Kidney (tissue), 14 donors: ENCODE data around the gene EREG. TPM values are rescaled to one million over a fixed set of nuclear protein-coding genes. Genes with fewer than 3 reads are reported as not detected.

Source experiments
- DNase-seq, 5 donors: peaks; one replicate each; pipeline ENCODE4 v3.0.0-alpha.2; 2013 to 2020
- FAIRE-seq: peaks from 2 replicates; lab custom pipeline; 2012; peaks lifted over from hg19 to GRCh38; lab: Jason Lieb, UNC
- H3K27ac ChIP-seq, 2 donors: one replicate each; pipeline ENCODE4 v1.7.0; 2013; ENCODE audit warnings: low read depth in 2 of 2, low read length in 2 of 2, inconsistent platforms in 1 of 2
- H3K27me3 ChIP-seq: one replicate; pipeline ENCODE4 v1.7.1; 2013; ENCODE audit warnings: low read length, inconsistent platforms; ENCODE audit not compliant: control insufficient read depth, insufficient read depth
- H3K36me3 ChIP-seq, 3 donors: one replicate each; pipeline versions ENCODE4 v1.7.0 to v1.7.1; 2013; ENCODE audit warnings: low read length in 3 of 3, control low read depth in 1 of 3, inconsistent platforms in 1 of 3; ENCODE audit not compliant: insufficient read depth in 3 of 3, control insufficient read depth in 2 of 3
- H3K4me1 ChIP-seq, 3 donors: one replicate each; pipeline versions ENCODE4 v1.7.0 to v1.7.1; 2013; ENCODE audit warnings: low read length in 3 of 3, inconsistent platforms in 1 of 3, low read depth in 1 of 3; ENCODE audit not compliant: control insufficient read depth in 2 of 3, insufficient read depth in 2 of 3
- H3K4me3 ChIP-seq, 3 donors: one replicate each; pipeline versions ENCODE4 v1.7.0 to v1.8.1; 2013; ENCODE audit warnings: low read length in 3 of 3, control low read depth in 1 of 3, inconsistent platforms in 1 of 3
- H3K9ac ChIP-seq, 3 donors: one replicate each; pipeline versions ENCODE4 v1.7.0 to v1.7.1; 2013; ENCODE audit warnings: low read length in 3 of 3, control low read depth in 1 of 3, inconsistent platforms in 1 of 3
- H3K9me3 ChIP-seq, 3 donors: one replicate each; pipeline versions ENCODE4 v1.7.0 to v1.7.1; 2013; ENCODE audit warnings: low read length in 3 of 3, control low read depth in 1 of 3, inconsistent platforms in 1 of 3; ENCODE audit not compliant: control insufficient read depth in 2 of 3, insufficient read depth in 1 of 3
- intact Hi-C: fragments of 100-400 bp; cut with DNase I; formaldehyde crosslinking; loops from one replicate; pipeline ENCODE4 v1.11.1; 2022
- polyA plus RNA-seq: library from polyadenylated mRNA; stranded (reverse); fragments of 350-450 nt; fragmentation: Illumina TruSeq; extraction: RNeasy Lipid Tissue Mini Kit (QIAGEN cat#74804); gene quantifications from one replicate; pipeline ENCODE4 v1.2.3, GENCODE V29; 2014; ENCODE audit warnings: low read depth, low replicate concordance; ENCODE audit not compliant: insufficient read depth
- total RNA-seq: library from RNA; stranded (reverse); fragmentation: NEBNext Ultra II Directional; extraction: Animal tissue kit (Norgen Biotek cat#: 25700); gene quantifications from one replicate; pipeline ENCODE4 v1.2.1, GENCODE V29; 2021
- TF ChIP-seq, protein P1 (sequence below): IDR thresholded peaks from 3 replicates; pipeline ENCODE4 v1.5.1; 2012; ENCODE audit warnings: mild to moderate bottlenecking, moderate library complexity, borderline replicate concordance; ENCODE audit not compliant: insufficient read depth; ENCODE audit errors: extremely low read depth
- donor health status: control.
- donor health status: control.
- donor health status: control.
- donor health status: control.
- donor health status: control.
- donor health status: DM: yes; HTN: yes; CAD: no.
- donor health status: Normal renal cell carcinoma (clear cell type).

The EREG gene
- total and polyA plus RNA-seq, 2 donors from 2014 or later: 0.44 TPM; not detected in 1

DNA sequence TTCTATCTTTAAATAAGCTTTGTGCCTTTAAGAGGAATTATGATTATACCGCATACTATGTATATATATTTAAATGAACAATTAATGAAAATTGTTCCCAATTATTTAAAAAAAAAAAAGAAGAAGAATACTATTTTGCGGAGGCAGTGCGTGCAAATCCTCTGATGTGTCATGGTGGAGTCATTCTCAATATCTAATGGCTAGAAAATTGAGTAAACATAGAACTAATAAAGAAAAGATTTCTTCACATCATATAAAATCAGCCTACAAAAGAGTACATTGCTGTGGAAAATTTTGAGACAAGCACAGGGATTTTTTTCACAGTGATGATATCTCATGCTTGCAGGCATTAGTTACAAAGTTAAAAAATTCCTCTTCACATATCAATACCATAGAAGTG, 2.6 kb upstream of the EREG start:
- intact Hi-C loops: loop anchor here (10.0 kb wide), 1 partner anchor 312 kb away; no protein-coding TSS in a partner anchor
- TF ChIP-seq, protein P1, sequence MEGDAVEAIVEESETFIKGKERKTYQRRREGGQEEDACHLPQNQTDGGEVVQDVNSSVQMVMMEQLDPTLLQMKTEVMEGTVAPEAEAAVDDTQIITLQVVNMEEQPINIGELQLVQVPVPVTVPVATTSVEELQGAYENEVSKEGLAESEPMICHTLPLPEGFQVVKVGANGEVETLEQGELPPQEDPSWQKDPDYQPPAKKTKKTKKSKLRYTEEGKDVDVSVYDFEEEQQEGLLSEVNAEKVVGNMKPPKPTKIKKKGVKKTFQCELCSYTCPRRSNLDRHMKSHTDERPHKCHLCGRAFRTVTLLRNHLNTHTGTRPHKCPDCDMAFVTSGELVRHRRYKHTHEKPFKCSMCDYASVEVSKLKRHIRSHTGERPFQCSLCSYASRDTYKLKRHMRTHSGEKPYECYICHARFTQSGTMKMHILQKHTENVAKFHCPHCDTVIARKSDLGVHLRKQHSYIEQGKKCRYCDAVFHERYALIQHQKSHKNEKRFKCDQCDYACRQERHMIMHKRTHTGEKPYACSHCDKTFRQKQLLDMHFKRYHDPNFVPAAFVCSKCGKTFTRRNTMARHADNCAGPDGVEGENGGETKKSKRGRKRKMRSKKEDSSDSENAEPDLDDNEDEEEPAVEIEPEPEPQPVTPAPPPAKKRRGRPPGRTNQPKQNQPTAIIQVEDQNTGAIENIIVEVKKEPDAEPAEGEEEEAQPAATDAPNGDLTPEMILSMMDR: no peak
- Histone ChIP-seq H3K27ac (no peak overlapping the region), H3K4me1 (no peaks in the 10 kb centered on the region), H3K4me3 (no peak overlapping the region), H3K27me3 (no peaks in the 10 kb centered on the region), H3K9me3 (no peaks in the 10 kb centered on the region), H3K36me3 (no peaks in the 10 kb centered on the region), H3K9ac (no peak overlapping the region)
- DNase-seq (no peak), FAIRE-seq (no peak)

DNA sequence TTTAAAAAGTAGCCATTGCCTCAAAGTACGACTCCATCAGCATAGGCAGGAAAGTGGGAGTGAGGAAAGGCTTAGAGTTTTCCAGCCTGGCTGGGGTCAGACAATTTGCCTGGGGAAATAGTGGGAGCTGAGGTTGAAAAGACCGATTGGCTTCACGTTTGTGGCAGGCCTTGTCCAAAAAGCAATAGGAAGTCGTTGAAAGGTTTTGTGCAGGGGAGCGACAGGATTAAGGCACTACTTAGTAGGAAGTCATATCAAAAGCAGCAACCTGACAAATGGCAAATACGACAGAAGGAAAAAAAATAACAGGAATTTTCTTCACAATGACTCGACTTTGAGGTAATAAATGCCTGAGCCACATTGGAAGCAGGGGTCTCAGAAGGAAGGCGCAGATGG, 691 bp upstream of the EREG start:
- no peak for FAIRE-seq
- intact Hi-C loops: loop anchor here (10.0 kb wide), 1 partner anchor 311 kb away; no protein-coding TSS in a partner anchor
- no peak overlapping the region for H3K4me3 ChIP-seq
- H3K36me3 ChIP-seq: no peaks in the 10 kb centered on the region
- no peak for DNase-seq
- H3K9ac ChIP-seq: no peak overlapping the region
- H3K9me3 ChIP-seq: no peaks in the 10 kb centered on the region
- no peaks in the 10 kb centered on the region for H3K27me3 ChIP-seq
- TF ChIP-seq, protein P1: no peak
- no peaks in the 10 kb centered on the region for H3K4me1 ChIP-seq
- H3K27ac ChIP-seq: no peak overlapping the region

DNA sequence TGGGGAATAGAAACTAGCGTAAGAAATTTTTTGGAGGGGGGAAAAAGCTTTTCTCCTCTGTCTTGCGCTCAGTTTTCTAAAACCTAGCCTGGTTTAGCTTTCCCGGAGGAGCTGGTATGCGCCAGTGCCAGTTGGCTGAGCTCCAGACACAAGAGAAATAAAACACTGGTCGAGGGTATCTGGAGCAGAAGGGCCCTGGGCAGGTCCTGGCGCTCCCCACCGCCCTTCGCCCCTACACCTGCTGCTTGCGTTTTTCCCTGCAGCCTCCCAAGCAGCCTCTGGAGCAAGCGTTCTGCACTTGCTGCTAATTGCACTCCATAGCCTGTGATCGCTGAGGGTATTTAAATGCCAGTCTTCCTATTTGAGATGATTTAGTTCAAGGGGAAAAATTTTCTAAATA, 816 bp downstream of the EREG start:
- DNase-seq: peak; percentile 39 to 69 (median 48)
- Histone ChIP-seq H3K9me3 (no peaks in the 10 kb centered on the region), H3K4me3 (peak overlapping the region in 1 of 3 donors; percentile 22), H3K9ac (no peak overlapping the region), H3K36me3 (no peaks in the 10 kb centered on the region), H3K4me1 (no peaks in the 10 kb centered on the region), H3K27me3 (no peaks in the 10 kb centered on the region), H3K27ac (no peak overlapping the region)
- TF ChIP-seq, protein P1: no peak
- intact Hi-C loops: loop anchor here (10.0 kb wide), 1 partner anchor 309 kb away; no protein-coding TSS in a partner anchor
- no peak for FAIRE-seq
